Stimulated activated CD8-positive, alpha-beta memory T cell treated with anti-CD3 and anti-CD28 coated beads, Interleukin-12 subunit alpha, Interleukin-12 subunit beta, amount 100 ng/mL, for 24 hours (primary cell): ENCODE measurements around the gene PBX3.
"Not testable (repeated sequence)": the region's sequence is repeated elsewhere in the genome, so short reads cannot be mapped to it uniquely, and the experiment has no call there.

Source experiments
- DNase-seq: peaks from one replicate; pipeline ENCODE4 v3.0.0-alpha.2; 2020; ENCODE audit errors: extremely low read depth

PBX3 gene

GRCh38 chr9:125823874-125824406, 76.8 kb downstream of the PBX3 start:
- not testable (repeated sequence) for DNase-seq

- no peak for DNase-seq
Measured at GRCh38 chr9:125825762-125826161, 78.6 kb downstream of the PBX3 start.

- no peak for DNase-seq
Measured at GRCh38 chr9:125826850-125827249, 79.7 kb downstream of the PBX3 start.

GRCh38 chr9:125829743-125830142, 82.6 kb downstream of the PBX3 start:
- no peak for DNase-seq

GRCh38 chr9:125831054-125831453, 83.9 kb downstream of the PBX3 start:
- no peak for DNase-seq

- no peak for DNase-seq
Measured at GRCh38 chr9:125831616-125832015, 84.4 kb downstream of the PBX3 start.

GRCh38 chr9:125835655-125836054, 88.5 kb downstream of the PBX3 start:
- DNase-seq, result no peak

- no peak for DNase-seq
Measured at GRCh38 chr9:125839317-125839716, 92.1 kb downstream of the PBX3 start.

GRCh38 chr9:125841444-125841843, 94.3 kb downstream of the PBX3 start:
- DNase-seq, result no peak

GRCh38 chr9:125842242-125842641, 95.1 kb downstream of the PBX3 start:
- DNase-seq, result no peak

GRCh38 chr9:125843646-125844045, 96.5 kb downstream of the PBX3 start:
- DNase-seq, result no peak

GRCh38 chr9:125844611-125845010, 97.4 kb downstream of the PBX3 start:
- no peak for DNase-seq

GRCh38 chr9:125845271-125845808, 98.2 kb downstream of the PBX3 start:
- no peak for DNase-seq

- DNase-seq, result no peak
Measured at GRCh38 chr9:125847735-125848134, 100.6 kb downstream of the PBX3 start.

GRCh38 chr9:125850106-125850632, 103.0 kb downstream of the PBX3 start:
- no peak for DNase-seq

- DNase-seq, result no peak
Measured at GRCh38 chr9:125850763-125851162, 103.6 kb downstream of the PBX3 start.

GRCh38 chr9:125851979-125852378, 104.8 kb downstream of the PBX3 start:
- DNase-seq, result no peak

GRCh38 chr9:125852386-125852785, 105.2 kb downstream of the PBX3 start:
- DNase-seq, result no peak

GRCh38 chr9:125854553-125855275, 107.5 kb downstream of the PBX3 start:
- DNase-seq, result no peak

- no peak for DNase-seq
Measured at GRCh38 chr9:125856331-125856730, 109.2 kb downstream of the PBX3 start.

GRCh38 chr9:125861405-125862058, 114.4 kb downstream of the PBX3 start:
- no peak for DNase-seq

GRCh38 chr9:125863923-125864322, 116.8 kb downstream of the PBX3 start:
- DNase-seq, result no peak
